ENCODE results near the gene FAAH.

The FAAH gene

DNA sequence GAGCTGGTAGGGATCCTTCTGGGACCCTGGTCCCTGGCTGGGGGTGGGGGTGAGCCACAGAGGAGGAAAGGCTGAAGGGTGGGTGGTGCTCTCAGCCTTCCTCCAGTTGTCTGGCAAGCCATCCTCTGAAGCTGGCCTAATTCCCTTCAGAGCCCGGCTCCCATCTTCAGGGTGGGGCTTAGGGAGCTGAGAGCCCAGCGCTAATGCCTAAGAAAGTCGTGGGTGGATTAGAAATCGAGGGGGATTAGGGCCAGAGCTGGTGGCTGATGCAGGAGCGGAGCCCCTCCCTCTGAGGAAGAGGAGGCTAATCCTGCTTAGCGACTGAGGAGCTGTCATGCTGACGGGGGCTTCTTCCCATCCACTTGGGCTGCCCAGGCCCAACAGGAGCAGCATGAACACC is 64.7 kb downstream of the FAAH start:
- Histone ChIP-seq H3K27me3 (ENCODE audit: control insufficient read depth, insufficient read depth, low read length) (peaks cover 18% of the 10 kb centered on the region), H3K4me1 (ENCODE audit: control insufficient read depth, insufficient read depth, low read length) (no peaks in the 10 kb centered on the region), H3K36me3 (ENCODE audit: control insufficient read depth, insufficient read depth, low read length) (no peaks in the 10 kb centered on the region), H3K9ac (ENCODE audit: low read length) (no peak overlapping the region), H3K9me3 (ENCODE audit: control insufficient read depth, low read length) (no peaks in the 10 kb centered on the region), H3K4me3 (ENCODE audit: low read length) (no peak overlapping the region)

DNA sequence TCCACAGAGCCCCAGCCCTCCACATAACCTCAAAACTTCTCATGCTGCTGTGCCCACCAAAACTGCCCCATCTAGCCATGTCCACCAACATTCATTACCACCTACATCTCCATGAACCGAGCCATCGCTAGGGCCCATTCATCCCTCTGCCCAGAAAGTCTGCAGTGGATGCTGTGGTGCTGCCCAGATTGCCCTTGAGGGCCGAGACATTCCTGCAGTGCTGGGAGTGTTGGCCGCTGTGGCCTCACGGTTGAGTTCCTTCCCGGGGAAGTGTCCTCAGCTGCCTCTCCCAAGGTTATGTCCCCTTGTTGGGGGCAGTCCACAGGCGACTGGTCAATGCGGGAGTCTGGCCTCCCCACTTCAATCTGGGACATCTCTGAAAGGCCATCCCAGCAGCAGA is 65.2 kb downstream of the FAAH start:
- Histone ChIP-seq H3K4me3 (ENCODE audit: low read length) (no peak overlapping the region), H3K9me3 (ENCODE audit: control insufficient read depth, low read length) (no peaks in the 10 kb centered on the region), H3K27me3 (ENCODE audit: control insufficient read depth, insufficient read depth, low read length) (peaks cover 19% of the 10 kb centered on the region), H3K4me1 (ENCODE audit: control insufficient read depth, insufficient read depth, low read length) (no peaks in the 10 kb centered on the region), H3K9ac (ENCODE audit: low read length) (no peak overlapping the region), H3K36me3 (ENCODE audit: control insufficient read depth, insufficient read depth, low read length) (no peaks in the 10 kb centered on the region)

DNA sequence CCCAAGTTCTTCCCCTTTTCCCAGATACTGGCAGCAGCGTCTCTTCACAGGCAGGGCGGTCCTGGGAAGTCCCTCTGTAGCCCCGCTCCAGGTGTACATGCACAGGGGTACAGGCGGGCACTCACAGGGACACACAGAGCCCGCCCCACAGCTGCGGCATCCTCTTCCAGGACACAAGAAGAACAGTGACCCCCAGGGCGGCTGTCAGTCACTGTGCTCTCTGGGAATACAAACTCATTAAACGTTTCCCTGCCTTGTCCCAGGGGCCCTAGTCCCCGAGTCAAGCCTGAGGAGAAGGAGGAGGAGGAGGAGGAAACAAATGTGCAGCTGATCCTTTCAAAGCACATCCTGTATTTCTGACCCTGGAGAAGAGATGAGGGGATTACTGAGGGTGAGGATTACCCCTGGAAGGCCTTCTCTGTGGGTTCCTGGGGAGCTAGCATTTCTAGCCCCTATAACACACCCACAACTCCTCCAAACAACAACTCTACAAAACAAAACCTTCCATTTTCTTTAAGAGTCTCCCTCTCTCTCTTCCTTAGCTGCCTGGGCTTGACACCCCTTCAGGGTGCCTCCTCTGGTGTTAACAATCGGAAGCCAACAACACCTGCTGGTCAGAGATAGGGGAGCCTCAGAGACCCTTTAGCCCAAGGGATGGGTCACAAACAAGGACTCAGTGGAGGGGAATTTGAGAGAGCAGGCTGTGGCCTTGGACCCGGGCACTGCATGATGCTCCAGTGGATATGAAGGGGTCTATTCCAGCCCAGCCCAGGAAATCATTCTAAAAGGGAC is 67.1 kb downstream of the FAAH start:
- Histone ChIP-seq H3K4me3 (ENCODE audit: low read length) (no peak overlapping the region), H3K9me3 (ENCODE audit: control insufficient read depth, low read length) (no peaks in the 10 kb centered on the region), H3K9ac (ENCODE audit: low read length) (no peak overlapping the region), H3K27me3 (ENCODE audit: control insufficient read depth, insufficient read depth, low read length) (peaks cover 30% of the 10 kb centered on the region), H3K36me3 (ENCODE audit: control insufficient read depth, insufficient read depth, low read length) (no peaks in the 10 kb centered on the region), H3K4me1 (ENCODE audit: control insufficient read depth, insufficient read depth, low read length) (no peaks in the 10 kb centered on the region)

DNA sequence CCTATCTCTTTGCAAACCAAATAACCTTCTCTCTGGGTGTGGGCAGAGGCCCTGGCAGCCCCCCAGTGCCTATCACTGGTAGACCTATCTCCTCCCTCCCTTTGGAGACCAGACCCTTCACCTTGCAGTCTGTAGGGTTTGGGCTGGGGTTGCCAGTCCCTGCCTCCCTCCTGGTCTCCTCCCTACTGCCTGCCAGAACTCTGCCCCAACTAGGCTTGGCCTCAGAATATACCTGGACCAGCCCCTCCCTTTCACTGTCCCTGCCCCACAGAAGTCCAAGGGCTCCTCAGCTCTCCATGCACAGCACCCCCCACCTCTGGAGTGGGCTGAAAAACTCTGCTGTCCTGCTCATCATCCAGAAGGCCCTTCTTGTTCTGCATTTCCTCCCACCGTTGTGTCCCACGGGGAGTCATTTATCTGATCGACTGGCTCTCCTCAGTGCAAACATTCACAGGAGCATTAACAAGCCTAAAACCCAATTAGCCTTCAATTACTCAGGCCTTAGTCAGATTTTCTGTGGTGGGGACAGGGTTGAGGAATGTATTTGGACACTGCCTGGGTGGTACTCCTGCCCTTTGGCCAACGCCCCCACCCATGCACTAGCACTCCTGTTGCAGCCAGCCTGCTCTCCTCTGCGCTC is 67.8 kb downstream of the FAAH start:
- Histone ChIP-seq H3K36me3 (ENCODE audit: control insufficient read depth, insufficient read depth, low read length) (no peaks in the 10 kb centered on the region), H3K4me3 (ENCODE audit: low read length) (no peak overlapping the region), H3K9ac (ENCODE audit: low read length) (no peak overlapping the region), H3K9me3 (ENCODE audit: control insufficient read depth, low read length) (no peaks in the 10 kb centered on the region), H3K27me3 (ENCODE audit: control insufficient read depth, insufficient read depth, low read length) (peaks cover 31% of the 10 kb centered on the region), H3K4me1 (ENCODE audit: control insufficient read depth, insufficient read depth, low read length) (peaks cover 2% of the 10 kb centered on the region)
